Stimulated activated naive CD4-positive, alpha-beta T cell (primary cell): ENCODE measurements around the gene MDK.

Source experiments
- DNase-seq, 6 experiments: peaks; one replicate each; lab custom pipeline; 2025; lab: John Stamatoyannopoulos, UW

The MDK gene

DNA sequence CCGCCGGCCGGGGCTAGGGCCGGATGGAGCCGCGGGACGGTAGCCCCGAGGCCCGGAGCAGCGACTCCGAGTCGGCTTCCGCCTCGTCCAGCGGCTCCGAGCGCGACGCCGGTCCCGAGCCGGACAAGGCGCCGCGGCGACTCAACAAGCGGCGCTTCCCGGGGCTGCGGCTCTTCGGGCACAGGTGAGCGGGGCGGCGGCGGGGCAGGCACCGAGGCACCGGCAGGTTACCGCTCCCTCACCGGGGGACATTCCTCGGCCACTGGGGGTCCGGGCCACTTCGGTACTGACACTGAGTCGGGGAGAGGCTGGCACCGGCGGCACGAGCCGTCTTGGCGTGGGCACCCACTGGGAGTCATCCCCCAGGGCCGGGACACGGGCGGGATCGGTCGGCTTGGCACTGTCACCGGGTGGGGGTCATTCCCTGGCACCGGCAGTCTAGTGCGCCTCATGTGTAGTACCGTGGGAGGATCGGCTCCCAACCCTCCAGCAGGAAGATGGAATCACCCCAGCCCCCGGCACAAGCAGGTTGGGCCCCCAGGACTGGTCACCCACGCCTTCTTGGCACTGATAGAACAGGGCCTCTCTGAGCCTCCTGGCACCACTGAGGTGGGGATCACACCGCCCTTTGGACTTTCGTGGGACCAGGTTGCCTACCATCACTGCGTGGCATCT is 33.7 kb upstream of the MDK start:
- DNase-seq, result peak in 3 of 6 experiments; percentile 37 to 57 (median 53)

DNA sequence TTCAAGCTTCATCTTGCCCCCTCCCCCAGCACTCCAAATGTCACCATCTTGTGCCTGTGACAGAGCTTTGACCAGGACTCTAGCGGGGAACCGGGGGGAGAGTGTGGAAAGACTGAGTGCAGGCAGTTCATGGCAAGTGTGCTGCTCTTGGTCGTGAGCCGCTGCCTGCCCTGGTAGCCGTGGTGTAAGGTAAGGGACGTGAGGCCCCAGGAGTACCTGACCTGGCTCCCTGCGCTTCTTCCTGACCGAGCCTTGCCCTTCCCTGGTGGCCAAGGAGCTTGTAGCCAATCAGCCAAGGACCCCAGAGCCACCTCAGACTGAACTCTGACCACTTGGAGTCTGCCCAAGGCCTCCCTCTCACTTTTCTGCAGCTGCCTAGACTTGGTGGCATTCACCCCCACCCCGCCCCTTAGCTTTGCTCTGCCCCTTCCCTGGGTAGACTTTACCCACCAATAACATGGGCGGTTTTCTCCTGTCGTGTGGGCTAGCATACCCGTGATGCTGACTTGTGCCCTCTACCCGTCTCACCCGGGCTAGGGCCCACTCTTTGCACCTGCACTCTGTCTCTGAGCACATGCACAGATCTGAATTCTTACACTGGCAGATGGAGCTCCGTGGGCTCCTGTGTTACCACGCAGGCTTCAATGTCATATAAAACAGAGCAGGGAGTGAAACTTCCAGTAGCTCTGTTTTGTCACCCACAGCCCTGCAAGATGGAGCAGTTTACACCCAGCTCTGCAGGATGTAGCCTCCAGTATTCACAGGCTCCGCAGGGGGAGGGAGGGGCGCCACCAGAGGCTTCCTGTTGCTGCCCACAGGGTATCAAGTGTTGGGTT is 32.7 kb upstream of the MDK start:
- DNase-seq, result peak; percentile 22 to 71 (median 50)

DNA sequence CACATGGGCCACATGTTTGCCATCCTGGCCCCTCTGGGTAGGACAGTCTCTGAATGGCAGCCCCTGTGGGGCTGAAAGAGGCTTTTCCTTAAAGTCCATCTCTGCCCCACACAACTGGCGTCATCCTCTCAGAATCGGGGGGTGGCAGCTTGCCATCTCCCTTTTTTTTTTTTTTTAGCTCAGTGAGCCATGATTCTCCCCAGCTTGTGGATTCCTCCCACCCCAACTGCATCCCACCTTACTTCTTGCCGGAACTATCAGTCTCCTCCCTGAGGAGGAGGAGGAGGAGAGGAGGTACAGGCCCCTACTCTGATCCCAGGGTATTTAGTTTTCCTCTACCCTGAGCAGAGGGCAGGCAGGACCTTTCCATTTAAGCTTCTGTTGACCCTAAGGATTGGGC is 30.8 kb upstream of the MDK start:
- no peak for DNase-seq

DNA sequence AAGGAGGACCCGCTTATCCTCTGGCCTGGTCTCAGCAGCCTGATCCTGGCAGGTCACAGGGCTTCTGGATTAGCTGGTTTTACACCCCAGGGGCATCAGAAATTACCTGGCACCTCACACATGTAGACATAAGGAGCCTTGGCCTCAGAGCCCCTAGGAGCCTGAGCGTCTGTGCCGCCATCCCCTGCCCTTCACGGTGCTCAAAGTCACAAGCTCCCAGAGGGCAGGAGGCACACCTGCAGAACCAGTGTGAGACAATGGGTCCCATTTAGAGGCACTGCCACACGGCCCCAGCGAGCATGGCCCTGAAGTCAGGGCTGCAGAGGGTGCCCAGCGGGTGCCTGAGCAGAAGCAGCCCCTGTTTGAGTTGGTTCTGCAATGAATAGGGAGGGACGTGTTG is 30.3 kb upstream of the MDK start:
- no peak for DNase-seq

DNA sequence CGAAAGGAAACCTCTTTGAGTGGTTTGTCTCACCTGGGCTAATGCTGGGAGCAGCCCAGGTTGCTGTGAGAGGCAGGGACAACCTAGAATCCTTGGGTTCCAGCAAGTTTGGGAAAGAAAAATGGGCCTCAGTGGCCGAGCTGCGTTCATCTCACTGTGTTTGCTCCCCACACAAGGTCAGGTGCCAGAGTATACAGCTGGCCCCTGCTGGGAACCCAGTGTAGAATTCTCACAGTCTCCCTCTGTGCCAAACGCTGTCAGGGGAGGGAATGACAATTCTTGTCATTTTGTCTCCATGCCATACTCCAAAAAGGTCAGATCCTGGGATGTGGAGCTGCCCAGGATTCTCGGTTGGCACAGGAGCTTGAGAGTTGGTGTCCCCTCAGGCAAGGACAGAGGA is 29.9 kb upstream of the MDK start:
- DNase-seq, result no peak

DNA sequence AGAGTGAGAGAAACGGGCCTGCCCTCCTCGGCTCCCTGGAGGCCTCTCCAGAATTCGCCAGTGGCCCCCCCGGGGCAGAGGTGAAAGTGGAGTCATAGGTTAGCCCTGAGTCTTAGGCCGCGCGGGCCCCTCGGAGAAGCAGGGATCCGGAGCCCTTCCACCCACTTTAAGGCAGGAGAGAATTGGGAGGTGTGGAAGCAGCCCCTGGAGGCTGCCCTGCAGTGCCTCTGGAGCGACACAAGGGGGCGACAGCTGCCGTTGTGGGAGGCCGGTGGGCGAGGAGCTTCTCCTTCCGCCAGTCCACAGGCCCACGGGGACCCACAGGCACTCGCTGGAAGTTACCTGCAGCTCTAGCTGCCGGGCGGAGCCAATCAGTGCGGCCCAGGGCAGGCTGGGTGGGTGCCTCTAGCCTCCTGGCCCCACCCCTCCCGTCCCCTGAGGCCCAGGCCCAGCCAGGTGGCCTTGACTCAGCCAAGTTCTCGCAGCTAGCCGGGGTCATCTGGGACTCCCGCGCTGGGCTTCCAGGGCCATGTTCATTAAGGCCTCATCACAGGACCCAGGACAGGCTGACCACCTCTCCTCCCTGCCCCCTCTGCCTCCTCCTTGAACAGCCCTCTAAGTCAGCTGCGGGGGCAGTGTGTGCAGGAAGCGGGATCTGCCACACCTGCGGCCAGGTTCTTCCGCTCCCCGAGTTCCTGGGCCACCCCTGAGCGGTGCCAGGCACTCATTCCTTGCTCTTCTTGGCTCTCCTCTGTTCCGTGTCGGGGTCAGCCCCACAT is 29.2 kb upstream of the MDK start:
- DNase-seq, result peak; percentile 60 to 80 (median 77)

DNA sequence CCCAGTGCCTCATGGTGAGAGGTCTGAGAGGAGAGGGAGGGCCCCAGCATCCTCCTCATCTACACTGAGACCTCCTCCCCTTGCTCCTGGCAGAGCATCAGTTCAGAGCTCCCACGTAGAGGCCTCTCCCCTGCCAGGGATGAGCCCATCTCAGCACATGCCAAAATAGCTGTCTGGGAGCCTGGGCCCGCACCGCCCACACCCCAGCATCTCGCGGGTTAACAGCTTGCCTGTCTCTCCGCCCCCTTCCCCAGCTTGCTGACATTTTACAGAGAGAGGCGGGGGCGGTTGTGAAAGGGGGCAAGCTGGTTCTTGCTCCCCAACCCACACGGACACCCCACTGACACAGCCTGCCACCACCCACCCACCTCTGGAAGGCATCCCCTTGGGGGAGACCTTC is 27.8 kb upstream of the MDK start:
- DNase-seq, result peak in 3 of 6 experiments; percentile 18 to 28 (median 22)

DNA sequence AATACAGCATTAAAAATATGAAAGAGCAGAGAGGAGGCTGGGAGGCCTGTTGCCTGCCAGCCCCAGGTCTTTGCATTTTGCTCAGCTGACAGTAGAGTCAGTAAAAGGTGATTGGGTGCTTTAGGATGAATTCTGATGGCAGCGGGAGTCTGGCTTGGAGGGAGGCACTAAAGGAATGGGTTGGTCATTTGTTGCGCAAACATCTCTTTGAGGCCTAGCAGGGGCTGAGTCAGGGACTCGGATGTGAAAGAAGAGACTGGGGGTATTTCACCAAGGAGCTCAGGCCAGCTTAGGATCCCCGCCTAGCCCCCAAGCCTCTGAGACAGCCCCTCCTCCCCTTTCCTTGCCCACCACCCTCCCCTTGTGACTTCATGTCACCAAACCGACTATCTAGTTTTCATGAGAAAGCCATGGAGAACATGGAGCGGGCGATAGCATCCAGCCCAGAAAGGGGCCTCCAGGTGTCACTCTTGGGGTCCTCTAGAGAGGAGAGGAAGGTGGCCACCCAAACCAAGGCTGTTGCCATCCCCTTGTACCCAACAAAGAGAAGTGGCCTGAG is 24.5 kb upstream of the MDK start:
- no peak for DNase-seq

DNA sequence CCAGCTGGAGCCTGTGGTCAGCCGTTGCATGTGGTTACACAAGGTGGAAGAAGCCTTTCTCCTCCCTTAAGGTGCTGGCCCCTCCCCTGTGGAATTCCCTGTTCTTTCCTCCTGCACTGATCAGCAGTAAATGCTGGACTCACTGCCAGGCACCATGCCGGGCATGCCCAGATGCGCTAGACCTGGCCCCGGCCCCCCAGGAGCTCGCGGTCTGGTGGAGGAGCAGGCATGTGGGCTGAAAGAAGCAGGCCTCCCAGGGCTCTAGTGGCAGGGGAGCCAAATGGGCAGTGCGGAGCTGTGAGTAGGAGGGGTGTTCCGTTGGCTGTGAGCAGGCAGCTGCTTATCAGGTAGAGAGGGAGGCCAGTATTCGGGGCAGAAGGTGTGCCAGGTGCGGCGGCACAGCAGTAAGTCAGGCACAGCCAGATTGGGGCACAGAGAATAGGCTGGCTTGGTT is 24.0 kb upstream of the MDK start:
- no peak for DNase-seq

DNA sequence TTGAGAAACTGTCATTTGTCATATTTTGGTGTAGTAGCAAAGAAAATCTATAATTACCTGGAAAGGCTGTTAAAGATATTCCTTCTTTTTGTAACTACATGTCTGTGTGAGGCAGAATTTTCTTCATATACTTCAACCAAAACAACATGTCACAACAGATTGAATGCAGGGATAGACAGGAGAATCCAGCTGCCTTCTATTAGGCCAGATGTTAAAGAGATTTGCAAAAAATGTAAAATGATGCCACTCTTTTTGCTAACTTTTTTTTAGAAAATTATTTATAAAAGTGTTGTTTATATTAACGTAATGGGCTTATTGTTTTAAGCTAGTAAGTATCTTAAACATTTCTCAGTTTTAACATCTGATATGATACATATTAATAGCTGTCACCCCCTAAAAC is 21.5 kb upstream of the MDK start:
- no peak for DNase-seq

DNA sequence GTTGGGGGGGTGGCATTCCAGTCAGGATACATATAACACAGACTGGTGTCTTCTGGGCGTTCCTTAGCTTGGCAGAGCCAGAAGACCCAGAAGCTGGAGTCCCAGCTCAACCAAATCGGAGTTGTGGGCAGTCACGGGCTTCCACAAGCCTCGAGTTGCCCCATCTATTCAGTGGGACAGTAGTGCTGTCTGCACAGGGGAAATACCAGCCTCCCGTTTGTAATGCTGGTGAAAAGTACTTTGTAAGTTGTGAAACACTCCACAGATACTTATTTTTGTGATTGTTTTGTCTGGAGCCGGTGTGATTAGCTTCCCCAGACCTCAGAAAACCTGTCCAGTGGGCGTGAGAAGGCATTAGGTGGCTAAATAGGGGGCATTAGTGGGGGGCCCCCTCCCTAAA is 20.6 kb upstream of the MDK start:
- DNase-seq, result no peak

DNA sequence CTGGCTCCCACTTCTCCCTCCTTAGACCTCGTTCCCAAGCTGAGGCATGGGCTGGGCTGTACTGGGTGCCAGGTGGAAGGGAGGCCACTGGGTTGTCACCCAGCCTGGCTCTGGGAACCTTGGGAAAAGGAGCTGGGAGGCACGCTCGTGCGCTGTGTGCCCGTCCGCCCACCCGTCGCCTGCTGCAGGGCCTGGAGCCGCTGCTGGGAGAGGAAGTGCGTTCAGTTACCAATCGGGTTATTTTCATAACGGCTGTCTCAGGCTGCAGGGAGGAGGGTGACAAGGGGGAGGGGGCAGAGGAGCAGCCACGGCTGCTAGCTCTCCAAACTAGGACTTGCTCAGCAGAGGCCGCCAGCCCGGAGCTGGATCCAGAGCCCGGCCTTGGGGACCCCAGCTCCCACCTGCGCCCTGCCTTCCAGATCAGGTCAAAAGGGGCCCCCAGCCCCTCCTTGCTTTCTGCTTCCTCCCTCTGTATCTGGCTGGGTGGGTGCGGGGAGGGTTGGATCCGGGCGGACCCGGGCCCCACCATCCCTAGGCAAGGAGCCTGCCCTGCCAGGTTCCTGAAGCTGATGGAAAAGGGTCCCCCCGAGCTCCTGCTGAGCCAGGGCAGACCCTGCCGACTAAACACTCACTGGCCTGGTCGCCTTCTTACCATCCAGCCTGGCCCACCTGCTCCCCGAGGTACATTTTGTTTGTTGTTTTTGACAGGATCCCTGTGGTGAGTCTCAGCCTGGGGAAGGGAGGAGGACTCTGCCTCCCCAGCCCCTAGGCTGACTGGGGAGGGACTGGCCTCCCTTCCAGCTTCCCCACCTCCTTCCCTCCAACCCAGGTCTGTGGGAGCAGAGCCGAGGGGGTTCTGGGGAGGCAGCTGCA is 19.9 kb upstream of the MDK start:
- DNase-seq, result peak; percentile 42 to 72 (median 60)

DNA sequence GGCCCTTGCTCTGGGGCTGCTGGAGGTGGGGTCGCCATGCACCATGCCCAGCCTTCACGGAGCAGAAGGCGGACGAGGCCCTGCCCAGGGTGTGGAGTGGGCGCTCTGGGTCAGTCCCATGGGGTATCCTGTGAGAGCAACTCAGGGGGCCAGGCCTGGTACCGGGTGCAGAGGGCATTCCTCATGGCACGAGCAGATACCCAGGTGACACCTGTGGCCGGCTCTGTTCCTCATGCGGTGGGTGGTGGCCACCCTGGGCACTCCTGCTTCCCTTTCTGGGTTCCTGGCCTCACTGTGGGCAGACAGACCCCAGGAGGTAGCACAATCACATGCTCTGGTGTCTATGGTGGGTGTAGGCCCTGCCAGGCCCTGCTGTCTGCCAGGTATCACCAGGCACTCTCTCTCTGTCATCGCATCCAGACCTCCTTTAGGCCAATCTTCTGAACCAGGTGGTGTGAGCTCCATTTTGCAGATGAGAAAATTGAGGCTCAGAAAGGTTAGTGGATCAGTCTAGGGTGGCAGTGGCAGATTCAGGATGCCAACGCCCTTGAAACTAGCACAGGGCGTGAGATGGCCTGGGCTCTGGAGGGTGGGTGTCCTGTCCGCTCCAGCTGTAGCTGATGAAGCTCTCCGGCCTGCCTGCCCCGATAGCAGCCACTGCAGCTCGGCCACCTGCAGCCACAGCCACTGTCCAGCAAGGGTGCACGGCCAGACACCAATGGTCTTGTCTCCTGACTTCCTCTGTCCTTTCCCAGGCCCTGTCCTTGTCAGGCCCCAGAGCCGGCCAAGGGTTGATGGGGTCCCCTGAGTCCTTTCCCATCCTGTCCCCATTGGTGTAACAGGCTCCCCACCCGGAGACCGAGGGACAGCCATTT is 19.1 kb upstream of the MDK start:
- DNase-seq, result no peak

DNA sequence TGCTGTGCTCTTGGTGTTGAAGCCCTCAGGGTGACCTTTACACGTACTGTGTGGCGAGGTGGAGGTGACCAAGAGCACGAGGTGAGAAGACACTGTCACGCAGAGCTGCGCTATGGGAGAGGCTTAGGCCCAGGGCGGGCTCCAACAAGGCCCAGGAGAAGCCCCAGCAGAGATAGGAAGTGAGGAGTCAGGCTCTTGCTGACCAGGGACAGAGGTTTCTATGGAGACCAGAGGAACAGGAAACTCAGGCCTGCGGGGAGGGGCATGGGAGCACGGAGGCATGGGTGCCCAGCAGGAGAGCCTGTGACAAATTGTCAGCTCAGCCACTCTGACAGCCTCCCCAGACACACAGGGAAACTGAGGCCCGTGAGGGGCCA is 18.4 kb upstream of the MDK start:
- no peak for DNase-seq

DNA sequence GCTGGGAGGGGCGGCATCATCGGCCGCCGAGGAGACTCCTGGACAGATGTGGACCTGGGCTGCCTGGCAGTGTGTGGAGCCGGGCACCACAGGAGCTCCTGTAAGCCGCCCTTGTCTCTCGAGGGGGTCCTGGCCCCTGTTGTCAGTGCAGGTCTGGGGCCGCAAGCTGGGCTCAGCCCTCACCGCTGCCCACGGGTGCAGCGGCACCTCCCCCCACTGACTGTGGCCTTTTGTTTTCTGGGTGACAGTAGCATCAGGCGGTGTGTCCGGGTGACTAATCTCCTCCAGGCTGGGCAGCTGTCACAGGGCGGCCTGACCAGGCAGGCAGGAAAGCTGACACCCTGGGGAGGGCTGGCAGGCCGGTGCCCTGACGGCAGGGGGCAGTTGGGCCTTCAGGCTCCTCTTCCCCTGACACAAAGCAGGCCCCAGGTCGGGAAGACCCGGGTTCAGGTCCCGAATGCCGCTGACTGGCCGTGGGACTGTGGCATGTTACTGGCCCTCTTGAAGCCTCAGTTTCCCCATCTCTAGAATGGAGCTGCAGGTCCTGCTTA is 17.9 kb upstream of the MDK start:
- no peak for DNase-seq

DNA sequence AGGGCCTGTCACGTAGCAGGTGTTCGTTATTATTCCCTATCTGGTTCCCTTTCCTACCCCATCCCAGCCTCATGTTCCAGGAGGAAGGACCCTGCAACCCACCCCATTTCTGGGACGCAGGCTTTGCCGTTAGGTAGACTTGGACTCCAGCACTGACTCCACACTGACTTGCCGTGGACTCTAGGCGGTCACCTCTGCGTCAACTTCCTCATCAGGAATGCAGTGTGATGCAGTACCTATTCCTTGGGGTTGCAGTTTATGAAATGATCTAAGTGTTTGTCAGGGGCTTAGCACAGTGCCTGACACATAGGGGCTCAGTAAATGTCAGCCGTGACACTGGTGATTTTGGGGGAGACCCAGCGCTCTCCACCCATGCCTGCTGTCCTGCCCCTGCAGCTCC is 17.4 kb upstream of the MDK start:
- no peak for DNase-seq

DNA sequence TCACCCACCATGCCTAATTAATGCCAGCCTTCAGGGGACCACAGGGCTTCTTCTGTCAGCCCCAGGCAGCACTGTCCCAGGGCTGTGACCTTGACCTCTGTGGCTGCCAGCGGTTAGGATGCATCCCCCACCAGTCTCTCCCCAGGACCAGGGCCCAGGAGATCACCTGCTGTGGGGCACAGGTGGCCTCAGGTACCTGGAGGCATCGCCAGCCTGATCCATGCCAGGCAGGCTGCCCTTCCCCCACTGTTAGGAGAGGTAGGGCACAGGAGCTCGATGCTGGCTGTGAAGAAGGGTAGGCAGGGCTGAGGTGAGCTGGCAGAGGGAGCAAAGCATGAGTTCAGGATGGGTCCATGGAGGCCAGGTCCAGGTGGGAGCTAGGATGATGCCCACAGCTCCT is 16.7 kb upstream of the MDK start:
- no peak for DNase-seq

DNA sequence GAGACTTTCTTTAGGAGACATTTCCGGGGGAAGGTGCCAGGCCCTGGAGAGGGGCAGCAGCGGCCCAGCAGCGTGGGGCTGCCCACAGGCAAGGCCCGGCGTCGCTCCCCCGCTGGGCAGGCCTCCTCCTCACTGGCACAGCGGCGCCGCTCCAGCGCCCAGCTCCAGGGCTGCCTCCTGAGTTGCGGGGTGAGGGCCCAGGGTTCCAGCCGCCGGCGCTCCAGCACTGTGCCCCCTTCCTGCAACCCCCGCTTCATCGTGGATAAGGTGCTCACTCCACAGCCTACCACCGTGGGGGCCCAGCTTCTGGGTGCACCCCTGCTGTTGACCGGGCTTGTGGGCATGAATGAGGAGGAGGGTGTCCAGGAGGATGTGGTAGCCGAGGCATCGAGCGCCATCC is 15.2 kb upstream of the MDK start:
- no peak for DNase-seq

DNA sequence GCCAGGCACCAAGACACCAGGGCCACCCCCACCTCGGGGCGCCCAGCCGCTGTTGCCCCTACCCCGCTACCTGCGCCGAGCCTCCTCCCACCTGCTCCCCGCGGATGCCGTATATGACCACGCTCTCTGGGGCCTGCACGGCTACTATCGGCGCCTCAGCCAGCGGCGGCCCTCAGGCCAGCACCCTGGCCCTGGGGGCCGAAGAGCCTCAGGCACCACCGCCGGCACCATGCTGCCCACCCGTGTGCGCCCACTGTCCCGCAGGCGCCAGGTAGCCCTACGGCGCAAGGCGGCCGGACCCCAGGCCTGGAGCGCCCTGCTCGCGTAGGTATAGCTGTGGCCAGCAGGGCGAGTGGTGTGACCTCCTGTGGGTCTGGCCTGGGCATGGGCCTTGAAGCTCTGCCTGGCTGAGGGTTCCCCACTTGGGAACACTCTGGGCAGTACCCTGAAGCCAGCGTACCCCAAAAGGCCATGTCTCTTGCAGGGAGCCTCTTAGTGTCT is 14.8 kb upstream of the MDK start:
- DNase-seq, result no peak
